ENCODE data around the gene RFESD. TPM values are rescaled to one million over a fixed set of nuclear protein-coding genes. Genes with fewer than 3 reads are reported as not detected.
"Not testable (repeated sequence)": the region's sequence is repeated elsewhere in the genome, so short reads cannot be mapped to it uniquely, and the experiment has no call there.

The RFESD gene
- total RNA-seq, 1 experiment from 2014 or later, result 5.0 TPM

DNA sequence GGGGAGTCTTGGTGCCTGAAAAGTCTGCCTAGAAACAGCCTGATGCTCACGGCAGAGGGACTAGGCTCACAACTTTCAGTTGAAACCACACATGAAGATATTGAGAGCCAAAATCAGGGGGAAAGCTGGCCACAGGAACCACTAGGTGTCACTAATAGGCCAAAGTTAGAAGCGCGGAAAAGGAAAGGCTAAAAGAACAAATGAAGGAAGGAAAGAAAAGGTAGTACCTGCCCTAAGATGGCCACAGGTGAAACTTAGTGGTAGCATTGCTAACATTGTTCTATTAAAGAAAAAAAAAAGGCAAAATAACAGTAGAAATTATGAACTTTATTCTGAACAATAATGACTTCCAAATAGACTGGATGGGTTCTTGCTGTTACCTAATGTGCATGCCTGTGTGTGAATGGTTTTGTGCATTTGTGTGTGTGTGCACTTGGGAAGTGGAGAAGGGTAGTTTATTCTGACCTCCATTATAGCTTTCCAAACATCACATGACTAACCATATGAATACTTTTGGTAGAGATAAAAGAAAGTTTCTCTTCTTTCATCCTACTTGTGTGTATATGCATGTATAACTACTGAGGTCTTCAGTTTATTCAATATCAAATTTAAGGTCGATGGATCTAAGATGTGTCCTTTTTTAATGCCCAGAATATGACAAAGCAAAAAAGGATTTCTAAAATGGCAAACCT lies 2.1 kb upstream of the RFESD start:
- no peak overlapping the region; the same call in 1 of the 2 replicates for H3K4me2 ChIP-seq
- no peak overlapping the region for H3K27ac ChIP-seq
- H3K4me3 ChIP-seq, result no peak overlapping the region
- peaks cover 29% of the 10 kb centered on the region for H3F3A ChIP-seq (ENCODE audit: insufficient read depth, low read depth)
- no TSS peak for BruUV-seq (replicated peaks)
- intact Hi-C loops (cut with micrococcal nuclease; ENCODE audit: unreplicated experiment), result loop anchor here (1.0 to 10.0 kb wide), 8 partner anchors 88 to 1533 kb away; partner anchors contain the start of genes ELL2 and RHOBTB3
- no peaks in the 10 kb centered on the region for H3K27me3 ChIP-seq (ENCODE audit: insufficient read depth, low read depth)
- H3K9me3 ChIP-seq (ENCODE audit: insufficient read depth, low read depth), result no peaks in the 10 kb centered on the region
- H2AFZ ChIP-seq, result peak overlapping the region; percentile 30; the same call in 1 of the 2 replicates
- POLR2A ChIA-PET (ENCODE audit: unreplicated experiment), result no interaction called here
- H3K79me2 ChIP-seq (ENCODE audit: low read depth), result no peaks in the 10 kb centered on the region
- peak; percentile 37 to 40 for DNase-seq
- no peaks in the 10 kb centered on the region for H3K36me3 ChIP-seq (ENCODE audit: low read depth)
- TF ChIP-seq, protein P1, sequence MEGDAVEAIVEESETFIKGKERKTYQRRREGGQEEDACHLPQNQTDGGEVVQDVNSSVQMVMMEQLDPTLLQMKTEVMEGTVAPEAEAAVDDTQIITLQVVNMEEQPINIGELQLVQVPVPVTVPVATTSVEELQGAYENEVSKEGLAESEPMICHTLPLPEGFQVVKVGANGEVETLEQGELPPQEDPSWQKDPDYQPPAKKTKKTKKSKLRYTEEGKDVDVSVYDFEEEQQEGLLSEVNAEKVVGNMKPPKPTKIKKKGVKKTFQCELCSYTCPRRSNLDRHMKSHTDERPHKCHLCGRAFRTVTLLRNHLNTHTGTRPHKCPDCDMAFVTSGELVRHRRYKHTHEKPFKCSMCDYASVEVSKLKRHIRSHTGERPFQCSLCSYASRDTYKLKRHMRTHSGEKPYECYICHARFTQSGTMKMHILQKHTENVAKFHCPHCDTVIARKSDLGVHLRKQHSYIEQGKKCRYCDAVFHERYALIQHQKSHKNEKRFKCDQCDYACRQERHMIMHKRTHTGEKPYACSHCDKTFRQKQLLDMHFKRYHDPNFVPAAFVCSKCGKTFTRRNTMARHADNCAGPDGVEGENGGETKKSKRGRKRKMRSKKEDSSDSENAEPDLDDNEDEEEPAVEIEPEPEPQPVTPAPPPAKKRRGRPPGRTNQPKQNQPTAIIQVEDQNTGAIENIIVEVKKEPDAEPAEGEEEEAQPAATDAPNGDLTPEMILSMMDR (conservative IDR thresholded peaks at IDR 0.05), result peak; percentile 78
- no peak for TF ChIP-seq EZH2 (IDR thresholded peaks at IDR 0.05; ENCODE audit: low read depth)
- H3K4me1 ChIP-seq (replicated peaks; ENCODE audit: insufficient read depth), result peaks cover 16% of the 10 kb centered on the region
- CTCF ChIA-PET, result interaction anchor here (0.8 to 1.5 kb wide), 2 partner anchors 137 to 307 kb away, joined by 3 to 5 read pairs; no protein-coding TSS in a partner anchor
- no peaks in the 10 kb centered on the region for H4K20me1 ChIP-seq (ENCODE audit: insufficient read depth)
- no peaks in the 10 kb centered on the region for H3K9me2 ChIP-seq (ENCODE audit: insufficient read depth)

DNA sequence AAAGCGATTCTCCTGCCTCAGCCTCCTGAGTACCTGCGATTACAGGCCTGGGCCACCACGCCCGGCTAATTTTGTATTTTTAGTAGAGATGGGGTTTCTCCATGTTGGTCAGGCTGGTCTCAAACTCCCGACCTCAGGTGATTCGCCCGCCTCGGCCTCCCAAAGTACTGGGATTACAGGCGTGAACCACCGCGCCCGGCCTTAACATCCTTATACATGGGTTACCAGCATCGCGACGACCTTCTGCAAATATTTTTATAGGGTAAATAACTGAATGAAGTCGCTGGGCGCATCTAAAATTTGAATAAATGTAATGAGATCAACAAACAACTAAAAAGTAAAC lies 380 bp upstream of the RFESD start:
- Histone ChIP-seq H3K4me3 (peak overlapping the region; percentile 89; the same call in 1 of the 2 replicates), H3K4me2 (peak overlapping the region; percentile 99), H3K4me1 (replicated peaks; ENCODE audit: insufficient read depth) (peaks cover 16% of the 10 kb centered on the region), H3F3A (ENCODE audit: insufficient read depth, low read depth) (peaks cover 29% of the 10 kb centered on the region), H2AFZ (peak overlapping the region; percentile 99; the same call in 1 of the 2 replicates)
- not testable (repeated sequence) for H3K27ac ChIP-seq; DNase-seq; H3K27me3 ChIP-seq (ENCODE audit: insufficient read depth, low read depth); H4K20me1 ChIP-seq (ENCODE audit: insufficient read depth); BruUV-seq (replicated peaks); H3K79me2 ChIP-seq (ENCODE audit: low read depth); H3K9me2 ChIP-seq (ENCODE audit: insufficient read depth); H3K9me3 ChIP-seq (ENCODE audit: insufficient read depth, low read depth); H3K36me3 ChIP-seq (ENCODE audit: low read depth)
- ChIA-PET POLR2A (ENCODE audit: unreplicated experiment) (interaction anchor here (0.5 to 0.8 kb wide), 3 partner anchors 27 to 271 kb away, joined by 3 to 5 read pairs (median 4); no protein-coding TSS in a partner anchor), CTCF (interaction anchor here (0.6 kb wide), 1 partner anchor 197 kb away, joined by 5 read pairs; no protein-coding TSS in a partner anchor)
- intact Hi-C loops (cut with micrococcal nuclease; ENCODE audit: unreplicated experiment), result loop anchor here (2.0 to 10.0 kb wide), 5 partner anchors 67 to 1531 kb away; partner anchors contain the start of genes ARSK, ELL2, RHOBTB3 and SKIC3

GRCh38 chr5:95647886-95648860 lies 1.6 kb downstream of the RFESD start:
- intact Hi-C loops (cut with micrococcal nuclease; ENCODE audit: unreplicated experiment), result loop anchor here (2.0 to 10.0 kb wide), 5 partner anchors 65 to 1529 kb away; partner anchors contain the start of genes ARSK, ELL2, RHOBTB3 and SKIC3
- no peaks in the 10 kb centered on the region for H3K9me3 ChIP-seq (ENCODE audit: insufficient read depth, low read depth)
- no TSS peak for BruUV-seq (replicated peaks)
- H3K4me1 ChIP-seq (replicated peaks; ENCODE audit: insufficient read depth), result peaks cover 16% of the 10 kb centered on the region
- H2AFZ ChIP-seq, result peak overlapping the region; percentile 99
- TF ChIP-seq, protein P1 (conservative IDR thresholded peaks at IDR 0.05), result no peak
- TF ChIP-seq EZH2 (IDR thresholded peaks at IDR 0.05; ENCODE audit: low read depth), result no peak
- peaks cover 29% of the 10 kb centered on the region for H3F3A ChIP-seq (ENCODE audit: insufficient read depth, low read depth)
- POLR2A ChIA-PET (ENCODE audit: unreplicated experiment), result interaction anchor here (1.2 kb wide), 1 partner anchor 83 kb away, joined by 3 read pairs; the partner anchor contains the start of gene RHOBTB3
- DNase-seq, result no peak
- peak overlapping the region; percentile 75 for H3K27ac ChIP-seq
- CTCF ChIA-PET, result interaction anchor here (0.6 to 1.0 kb wide), 3 partner anchors 57 to 1006 kb away, joined by 3 to 16 read pairs (median 6); no protein-coding TSS in a partner anchor
- H3K4me2 ChIP-seq, result peak overlapping the region; percentile 99
- H3K36me3 ChIP-seq (ENCODE audit: low read depth), result no peaks in the 10 kb centered on the region
- peak overlapping the region; percentile 89; the same call in 1 of the 2 replicates for H3K4me3 ChIP-seq
- H3K27me3 ChIP-seq (ENCODE audit: insufficient read depth, low read depth), result no peaks in the 10 kb centered on the region
- no peaks in the 10 kb centered on the region for H3K79me2 ChIP-seq (ENCODE audit: low read depth)
- 0 out of 2 replicates have a peak, but pooled peaks cover 5% of the 10 kb centered on the region for H3K9me2 ChIP-seq (ENCODE audit: insufficient read depth)
- H4K20me1 ChIP-seq (ENCODE audit: insufficient read depth), result no peaks in the 10 kb centered on the region
